Measurements from ENCODE around the gene WDR73.
"Not testable (repeated sequence)": the region's sequence is repeated elsewhere in the genome, so short reads cannot be mapped to it uniquely, and the experiment has no call there.

The WDR73 gene

GRCh38 chr15:84657748-84658079 lies 3.6 kb upstream of the WDR73 start:
- no peak for DNase-seq

DNA sequence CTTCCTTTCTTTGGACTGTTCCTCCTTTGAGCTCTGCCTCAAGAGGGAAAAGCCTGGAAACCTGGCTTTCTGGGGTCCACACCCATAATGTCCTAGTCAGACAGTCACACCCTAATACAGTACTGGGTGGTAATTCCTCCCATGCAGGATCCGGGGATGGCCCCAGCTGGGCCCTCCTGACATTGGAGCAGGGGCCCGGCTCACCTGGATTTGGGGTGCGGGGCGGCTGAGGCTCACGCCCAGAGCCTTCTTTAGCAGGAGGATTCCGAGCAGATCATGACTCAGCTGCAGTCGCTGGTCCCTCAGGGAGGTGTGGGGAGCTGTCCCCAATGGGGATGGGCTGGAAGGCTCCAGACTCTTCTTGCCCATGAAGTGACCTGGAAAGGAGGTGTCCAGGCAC lies 2.9 kb upstream of the WDR73 start:
- no peak for DNase-seq

DNA sequence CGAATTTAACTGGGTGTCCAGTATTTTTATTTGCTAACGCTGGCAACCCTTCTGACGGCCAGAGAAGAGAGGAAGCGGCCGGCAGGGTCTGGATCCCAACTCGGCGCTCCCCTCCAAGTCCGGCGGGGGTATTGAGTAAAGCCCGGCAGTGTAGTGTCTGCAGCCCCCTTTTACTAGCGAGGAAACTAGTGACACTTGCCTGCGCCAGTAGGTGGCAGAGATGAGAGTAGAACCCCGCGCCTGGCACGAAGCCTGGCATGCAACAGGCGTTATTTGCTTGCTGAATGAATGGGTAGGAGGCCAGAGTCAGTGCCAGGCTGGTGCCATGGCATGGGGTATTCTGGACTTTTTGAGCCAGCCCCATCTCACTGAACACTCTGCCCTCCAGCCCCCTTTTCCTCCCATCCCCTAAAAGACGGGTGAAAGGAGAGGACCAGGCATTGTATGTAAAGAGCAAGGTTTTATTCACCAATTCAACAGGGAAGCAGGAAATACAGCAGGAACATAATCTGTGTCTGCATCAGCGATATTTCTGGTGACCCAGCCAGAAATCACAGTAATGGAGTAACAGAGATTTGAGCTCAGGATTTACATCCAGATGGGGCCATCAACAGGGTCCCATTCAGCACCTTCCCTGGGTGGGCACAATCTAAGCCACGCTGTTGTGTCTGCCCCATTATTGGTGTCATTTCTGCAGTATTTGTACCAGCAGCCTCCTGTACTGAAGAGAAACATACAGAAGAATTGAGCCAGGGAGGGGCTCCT lies 788 bp upstream of the WDR73 start:
- DNase-seq = peak; percentile 71

DNA sequence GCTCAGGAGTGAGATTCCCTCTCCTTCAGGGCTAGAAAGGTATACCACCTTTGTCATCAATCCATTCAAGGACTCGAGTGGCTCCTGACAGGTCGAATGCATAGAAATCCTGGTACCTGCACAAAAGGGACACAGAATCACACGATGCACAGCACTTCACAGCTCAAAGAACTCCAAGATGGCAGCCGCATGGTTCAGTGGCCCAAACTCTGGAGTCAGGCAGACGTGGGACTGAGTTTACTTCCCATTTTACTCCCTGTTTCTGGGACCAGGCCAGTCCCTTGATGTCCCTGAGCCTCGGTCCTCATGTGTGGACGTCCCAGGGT lies 536 bp downstream of the WDR73 start:
- DNase-seq = no peak

GRCh38 chr15:84649706-84650105 lies 4.4 kb downstream of the WDR73 start:
- no peak for DNase-seq

DNA sequence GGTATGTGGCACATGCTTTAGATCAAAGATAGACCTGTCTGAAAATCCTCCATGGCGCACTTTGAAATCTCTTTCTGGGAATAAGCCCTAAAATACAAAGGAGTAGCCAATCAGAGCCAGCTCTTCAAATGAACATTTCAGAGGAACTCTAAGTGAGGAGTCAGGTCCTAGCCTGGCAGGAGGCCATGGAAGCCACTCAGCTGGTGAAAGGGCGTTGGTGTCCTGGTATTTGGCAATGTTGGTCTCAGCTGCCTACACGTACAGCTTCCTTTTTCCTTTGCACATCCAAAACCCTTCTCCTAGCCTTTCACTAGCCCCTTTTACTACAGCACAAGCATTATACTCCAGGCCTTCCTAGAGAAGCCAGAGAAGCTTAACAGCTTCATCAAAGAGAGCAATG lies 5.5 kb downstream of the WDR73 start:
- no peak for DNase-seq

- no peak for DNase-seq
Measured at GRCh38 chr15:84647726-84648125, 6.4 kb downstream of the WDR73 start.

GRCh38 chr15:84645997-84646396 lies 8.1 kb downstream of the WDR73 start:
- no peak for DNase-seq

DNA sequence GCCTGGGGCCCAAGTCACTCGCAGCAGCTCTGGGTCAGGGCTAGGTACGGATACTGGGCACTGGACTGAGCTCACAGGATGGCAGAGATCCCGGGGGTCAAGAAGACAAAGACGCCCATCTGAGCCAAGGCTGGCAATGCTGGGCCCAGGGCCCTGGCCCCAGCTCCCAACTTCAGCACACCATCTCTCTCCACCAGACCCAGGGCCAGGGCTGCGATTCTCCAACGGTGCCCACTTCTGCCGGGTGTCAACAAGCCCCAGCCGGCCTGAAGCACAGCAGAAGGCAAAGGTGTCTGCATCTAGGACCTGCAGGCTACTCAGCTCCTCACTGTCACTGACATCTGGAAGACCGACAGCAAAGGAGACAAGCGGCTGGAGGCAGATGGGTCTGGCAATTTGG lies 8.6 kb downstream of the WDR73 start:
- no peak for DNase-seq

DNA sequence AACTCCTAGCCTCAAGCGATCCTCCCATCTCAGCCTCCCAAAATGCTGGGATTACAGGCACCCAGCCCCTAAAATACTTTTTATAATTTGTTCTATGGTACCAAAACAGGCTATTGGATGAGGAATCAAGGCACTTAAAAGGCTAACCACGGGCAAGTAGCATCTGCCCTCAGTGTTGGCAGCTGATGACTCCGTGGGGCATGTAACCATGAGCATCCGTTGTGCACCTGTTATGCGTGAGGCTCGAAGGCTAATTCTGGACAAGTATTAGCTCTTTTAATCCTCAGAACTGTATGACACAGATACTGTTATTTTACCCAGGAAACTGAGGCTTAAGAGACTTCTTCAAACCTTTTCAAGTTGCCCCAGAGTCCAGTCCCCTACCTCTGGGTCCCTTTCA lies 10.2 kb downstream of the WDR73 start:
- no peak for DNase-seq

DNA sequence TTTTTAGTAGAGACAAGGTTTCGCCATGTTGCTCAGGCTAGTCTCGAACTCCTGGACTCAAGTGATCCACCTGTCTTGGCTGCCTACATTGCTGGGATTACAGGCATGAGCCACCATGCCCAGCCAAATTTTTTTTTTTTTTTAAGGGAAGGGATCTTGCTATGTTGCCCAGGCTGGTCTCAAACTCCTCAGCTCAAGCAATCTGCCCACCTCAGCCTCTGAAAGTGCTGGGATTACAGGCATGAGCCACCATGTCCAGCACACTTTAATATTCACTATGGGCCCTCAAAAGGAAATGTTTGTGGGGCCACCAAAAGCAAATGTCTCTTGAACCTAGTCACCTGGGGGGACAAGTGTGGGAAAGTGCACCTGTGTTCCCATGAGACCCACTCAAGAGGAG lies 11.4 kb downstream of the WDR73 start:
- DNase-seq = not testable (repeated sequence)

DNA sequence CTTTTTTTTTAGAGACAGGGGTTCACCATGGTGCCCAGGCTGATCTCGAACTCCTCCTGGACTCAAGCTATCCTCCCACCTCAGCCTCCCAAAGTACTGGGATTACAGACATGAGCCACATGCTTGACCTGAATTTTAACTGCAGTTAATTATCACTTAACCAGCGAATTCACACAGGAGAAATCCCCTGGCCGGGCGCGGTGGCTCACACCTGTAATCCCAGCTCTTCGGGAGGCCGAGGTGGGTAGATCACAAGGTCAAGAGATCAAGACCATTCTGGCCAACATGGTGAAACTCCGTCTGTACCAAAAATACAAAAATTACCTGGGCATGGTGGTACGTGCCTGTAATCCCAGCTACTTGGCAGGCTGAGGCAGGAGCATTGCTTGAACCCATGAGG lies 12.2 kb downstream of the WDR73 start:
- DNase-seq = not testable (repeated sequence)

- no peak for DNase-seq
Measured at GRCh38 chr15:84638103-84638502, 16.0 kb downstream of the WDR73 start.

- DNase-seq = no peak
Measured at GRCh38 chr15:84634228-84634837, 19.8 kb downstream of the WDR73 start.

DNA sequence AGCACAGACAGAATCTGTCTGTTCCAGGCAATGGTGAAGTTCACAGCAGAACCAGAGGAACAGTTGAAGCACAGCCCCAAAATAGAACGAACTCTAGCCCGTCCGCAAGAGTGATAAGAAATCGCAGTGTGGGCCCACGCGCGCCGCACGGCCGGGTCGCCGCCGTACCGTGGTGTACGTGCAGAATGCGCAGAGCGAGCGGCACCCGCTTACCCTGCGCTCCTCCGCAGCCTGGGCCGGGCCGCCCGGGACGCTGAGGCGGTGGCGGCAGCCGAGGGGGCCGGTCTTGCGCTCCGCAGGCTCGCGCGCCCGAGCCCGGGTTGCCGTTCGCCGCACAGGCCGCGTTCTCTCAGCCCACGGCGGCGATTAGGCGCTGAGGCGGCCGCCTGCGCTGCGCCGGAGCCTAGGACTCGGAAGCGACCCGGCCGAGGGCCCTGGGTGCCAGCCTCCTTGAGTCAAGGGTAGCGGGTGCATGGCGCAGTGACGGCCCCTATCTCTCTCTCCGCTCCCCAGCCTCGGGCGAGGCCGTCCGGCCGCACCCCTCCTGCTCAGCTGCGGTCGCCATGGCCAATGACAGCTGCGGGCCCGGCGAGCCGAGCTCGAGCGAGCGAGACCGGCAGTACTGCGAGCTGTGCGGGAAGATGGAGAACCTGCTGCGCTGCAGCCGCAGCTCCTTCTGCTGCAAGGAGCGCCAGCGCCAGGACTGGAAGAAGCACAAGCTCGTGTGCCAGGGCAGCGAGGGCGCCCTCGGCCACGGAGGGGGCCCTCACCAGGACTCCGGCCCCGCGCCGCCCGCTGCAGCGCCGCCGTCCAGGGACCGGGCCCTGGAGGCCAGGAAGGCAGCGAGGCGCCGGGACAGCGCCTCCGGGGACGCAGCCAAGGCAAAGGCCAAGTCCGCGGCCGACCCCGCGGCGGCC lies 20.5 kb downstream of the WDR73 start:
- peak; percentile 67 for DNase-seq

GRCh38 chr15:84631706-84632272 lies 22.3 kb downstream of the WDR73 start:
- DNase-seq = no peak

DNA sequence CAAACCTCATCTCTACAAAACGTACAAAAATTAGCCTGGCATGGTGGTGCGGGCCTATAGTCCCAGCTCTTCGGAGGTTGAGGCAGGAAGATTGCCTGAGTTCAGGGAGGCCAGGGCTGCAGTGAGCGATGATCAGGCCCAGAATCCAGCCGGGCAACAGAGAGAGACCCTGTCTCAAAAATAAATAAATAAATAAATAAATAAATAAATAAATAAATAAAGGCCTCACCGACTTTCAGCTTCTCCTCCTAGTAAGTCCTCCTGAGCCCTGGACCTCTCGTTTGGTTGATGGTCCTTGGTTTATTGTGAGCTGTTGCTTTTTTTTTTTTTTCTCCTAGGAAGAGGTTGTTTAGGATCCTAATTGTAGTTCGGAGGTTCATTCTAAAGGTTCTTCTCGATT lies 25.1 kb downstream of the WDR73 start:
- DNase-seq = no peak

DNA sequence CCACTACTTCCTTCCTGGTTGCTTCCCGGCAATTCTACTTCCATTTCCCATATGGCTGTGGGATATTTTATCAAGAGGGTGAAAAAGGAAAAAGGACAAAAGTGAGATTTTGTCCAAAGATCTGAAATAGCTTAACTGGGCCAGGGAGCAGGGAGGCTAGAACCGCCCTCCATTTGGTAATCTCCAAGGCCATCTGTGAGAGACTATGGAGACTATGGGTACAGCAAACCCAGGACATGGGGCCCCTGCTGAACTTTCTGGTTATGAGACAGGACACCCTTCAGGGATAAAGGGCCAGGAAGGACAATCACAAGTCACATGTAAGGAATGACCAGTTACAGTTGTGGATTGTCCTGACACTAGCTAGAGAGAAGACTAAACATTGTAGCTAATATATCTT lies 29.0 kb downstream of the WDR73 start:
- no peak for DNase-seq

DNA sequence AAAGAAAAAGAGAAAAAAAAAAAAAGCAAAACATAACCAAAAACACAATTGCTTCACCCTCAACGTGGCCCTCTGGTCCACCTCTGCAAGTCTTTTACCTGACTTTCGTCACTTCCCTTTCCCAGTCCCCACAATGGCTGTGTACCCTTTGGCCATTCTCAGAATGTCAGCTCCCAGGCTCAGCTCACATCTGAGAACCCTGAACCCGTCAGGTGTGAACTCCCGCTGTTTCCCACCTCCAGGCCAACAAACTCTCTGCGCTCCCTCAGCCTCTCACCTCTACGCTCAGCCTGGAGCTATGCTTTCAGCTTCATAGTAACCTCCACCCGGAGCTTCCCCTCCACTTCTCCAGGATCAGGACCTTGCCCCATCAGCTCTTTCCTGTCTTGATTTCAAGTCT lies 29.7 kb downstream of the WDR73 start:
- no peak for DNase-seq

GRCh38 chr15:84621358-84621979 lies 32.6 kb downstream of the WDR73 start:
- DNase-seq = no peak

- DNase-seq = no peak
Measured at GRCh38 chr15:84620626-84621025, 33.5 kb downstream of the WDR73 start.

- no peak for DNase-seq
Measured at GRCh38 chr15:84616235-84616634, 37.8 kb downstream of the WDR73 start.

DNA sequence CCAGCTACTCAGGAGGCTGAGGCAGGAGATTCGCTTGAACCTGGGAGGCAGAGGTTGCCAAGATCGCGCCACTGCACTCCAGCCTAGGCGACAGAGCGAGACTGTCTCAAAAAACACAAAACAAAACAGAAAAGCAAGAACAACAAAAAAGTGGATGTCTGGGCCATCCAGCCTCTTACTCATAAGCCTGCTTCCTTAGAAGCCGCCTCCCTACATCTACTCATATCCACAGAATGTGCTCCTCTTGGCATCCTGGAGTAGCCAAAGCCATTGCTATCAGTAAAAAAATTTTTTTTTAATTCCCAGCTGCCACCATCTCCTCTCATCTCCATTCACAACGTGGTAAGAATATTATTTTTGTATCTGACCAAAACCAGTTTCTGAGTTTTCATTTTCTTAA lies 42.5 kb downstream of the WDR73 start:
- DNase-seq = no peak
